MM.1S (cell line): ENCODE data around the gene FAM193B.

Source experiments
- CTCF ChIP-seq: fragments of 300-600 bp; sonication (generic); IDR thresholded peaks from 2 replicates; pipeline ENCODE4 v1.5.1; 2016; ENCODE audit warnings: antibody characterized with exemption, low read length, mixed read lengths
- EZH2 ChIP-seq: fragments of 300-600 bp; sonication (generic); optimal IDR thresholded peaks from 2 replicates; pipeline ENCODE3; 2017; ENCODE audit warnings: low read depth, mild to moderate bottlenecking, antibody characterized with exemption, low read length, mixed read lengths

- TF ChIP-seq CTCF = no peak
- no peak for TF ChIP-seq EZH2
Measured at GRCh38 chr5:177594071-177594470, 39.7 kb upstream of the FAM193B start.
